ENCODE measurements around the gene KCND3.

The KCND3 gene

DNA sequence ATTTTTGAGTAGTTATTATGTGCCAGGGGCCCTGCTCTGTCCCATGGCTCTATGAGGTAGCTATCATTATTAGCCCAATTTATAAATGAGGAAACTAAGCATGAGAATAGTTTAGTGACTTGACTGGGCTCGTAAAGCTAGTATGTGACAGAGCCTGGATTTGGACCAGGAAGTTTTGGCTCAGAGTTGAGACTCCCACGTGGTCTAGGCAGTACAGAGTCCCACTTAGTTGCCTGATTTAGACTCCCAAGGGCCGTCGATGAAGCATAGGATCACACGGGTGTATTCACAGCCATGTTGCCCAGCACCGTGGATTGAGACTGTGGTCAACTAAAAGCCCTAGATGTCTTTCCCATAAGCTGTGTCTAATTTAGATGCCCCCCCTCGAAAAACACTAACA is 152.1 kb downstream of the KCND3 start:
- Mint-ChIP-seq H3K36me3 (ENCODE audit: insufficient read depth) (no peaks in the 10 kb centered on the region), H3K4me3 (no peak overlapping the region), H3K27ac (ENCODE audit: low read depth) (no peak overlapping the region), H3K9me3 (no peaks in the 10 kb centered on the region), H3K4me1 (no peaks in the 10 kb centered on the region), H3K27me3 (peaks cover 43% of the 10 kb centered on the region)
- DNase-seq (ENCODE audit: low spot score in 2 of 2): no peak
- no peak for ATAC-seq (replicated peaks; ENCODE audit: extremely low read depth, poor library complexity, severe bottlenecking)

DNA sequence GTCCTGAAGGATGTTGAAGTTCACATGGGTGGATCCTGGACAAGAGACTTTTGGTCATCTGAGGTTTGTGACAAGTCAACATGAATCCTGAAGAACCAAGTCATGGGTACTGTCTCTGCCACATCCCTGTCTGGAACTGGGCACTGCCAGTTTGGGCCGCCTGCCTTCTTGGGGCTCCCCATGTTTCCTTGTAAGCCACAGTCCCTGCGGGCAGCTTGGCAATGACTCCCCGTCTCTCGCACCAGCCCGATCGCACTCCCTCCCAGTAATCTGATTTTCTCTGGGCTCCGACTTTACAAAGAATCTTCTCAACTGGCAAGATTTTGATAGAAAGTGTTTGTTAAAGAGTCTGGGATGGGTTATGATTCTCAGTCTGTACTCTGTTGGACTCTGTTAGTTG is 153.4 kb downstream of the KCND3 start:
- H3K4me1 Mint-ChIP-seq: no peaks in the 10 kb centered on the region
- ATAC-seq (replicated peaks; ENCODE audit: extremely low read depth, poor library complexity, severe bottlenecking): no peak

DNA sequence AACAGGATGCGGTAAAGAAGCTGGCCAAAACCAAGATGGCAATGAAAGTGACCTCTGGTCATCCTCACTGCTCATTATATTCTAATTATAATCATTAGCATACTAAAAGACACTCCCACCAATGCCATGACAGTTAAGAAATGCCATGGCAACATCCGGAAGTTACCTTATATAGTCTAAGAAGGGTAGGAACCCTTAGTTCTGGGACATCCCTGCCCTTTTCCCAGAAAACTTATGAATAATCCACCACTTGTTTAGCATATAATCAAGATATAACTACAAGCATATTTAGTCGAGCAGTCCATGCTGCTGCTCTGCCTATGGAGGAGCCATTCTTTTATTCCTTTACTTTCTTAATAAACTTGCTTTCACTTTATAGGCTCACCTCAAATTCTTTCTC is 154.0 kb downstream of the KCND3 start:
- Mint-ChIP-seq H3K27ac (ENCODE audit: low read depth) (no peak overlapping the region), H3K4me1 (no peaks in the 10 kb centered on the region)

More for the DNA sequence above, 153.4 kb downstream of the KCND3 start:
- Mint-ChIP-seq H3K4me3 (no peak overlapping the region), H3K27ac (ENCODE audit: low read depth) (no peak overlapping the region), H3K36me3 (ENCODE audit: insufficient read depth) (no peaks in the 10 kb centered on the region), H3K27me3 (peaks cover 46% of the 10 kb centered on the region), H3K9me3 (no peaks in the 10 kb centered on the region)
- DNase-seq (ENCODE audit: low spot score in 2 of 2): no peak

DNA sequence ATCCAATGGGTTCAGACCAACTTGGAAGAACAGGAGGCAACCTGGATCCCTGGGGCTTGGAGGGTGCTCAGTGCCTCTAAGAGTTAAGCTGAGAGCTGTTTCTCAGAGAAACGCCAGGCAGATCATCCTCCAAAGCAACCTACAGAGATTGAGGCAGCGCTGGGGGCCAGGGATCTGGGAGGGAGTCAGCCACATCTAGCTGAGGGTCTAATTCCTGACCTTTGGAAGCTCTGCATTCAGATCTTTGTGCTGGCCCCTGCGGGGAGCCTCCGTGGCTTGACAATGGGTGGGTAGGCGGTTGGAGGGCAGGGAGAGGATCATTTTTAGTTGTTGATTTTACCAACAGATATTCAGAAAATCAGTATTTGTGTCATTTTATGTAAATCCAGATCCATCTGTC is 154.5 kb downstream of the KCND3 start:
- H3K36me3 Mint-ChIP-seq (ENCODE audit: insufficient read depth): no peaks in the 10 kb centered on the region
- H3K27me3 Mint-ChIP-seq: peaks cover 42% of the 10 kb centered on the region
- no peak for ATAC-seq (replicated peaks; ENCODE audit: extremely low read depth, poor library complexity, severe bottlenecking)
- no peak overlapping the region for H3K4me3 Mint-ChIP-seq
- no peaks in the 10 kb centered on the region for H3K9me3 Mint-ChIP-seq
- H3K4me1 Mint-ChIP-seq: no peaks in the 10 kb centered on the region
- no peak overlapping the region for H3K27ac Mint-ChIP-seq (ENCODE audit: low read depth)
- no peak for DNase-seq (ENCODE audit: low spot score in 2 of 2)

More for the DNA sequence above, 154.0 kb downstream of the KCND3 start:
- no peak for ATAC-seq (replicated peaks; ENCODE audit: extremely low read depth, poor library complexity, severe bottlenecking)
- Mint-ChIP-seq H3K9me3 (no peaks in the 10 kb centered on the region), H3K4me3 (no peak overlapping the region), H3K27me3 (peaks cover 42% of the 10 kb centered on the region), H3K36me3 (ENCODE audit: insufficient read depth) (no peaks in the 10 kb centered on the region)
- no peak for DNase-seq (ENCODE audit: low spot score in 2 of 2)

DNA sequence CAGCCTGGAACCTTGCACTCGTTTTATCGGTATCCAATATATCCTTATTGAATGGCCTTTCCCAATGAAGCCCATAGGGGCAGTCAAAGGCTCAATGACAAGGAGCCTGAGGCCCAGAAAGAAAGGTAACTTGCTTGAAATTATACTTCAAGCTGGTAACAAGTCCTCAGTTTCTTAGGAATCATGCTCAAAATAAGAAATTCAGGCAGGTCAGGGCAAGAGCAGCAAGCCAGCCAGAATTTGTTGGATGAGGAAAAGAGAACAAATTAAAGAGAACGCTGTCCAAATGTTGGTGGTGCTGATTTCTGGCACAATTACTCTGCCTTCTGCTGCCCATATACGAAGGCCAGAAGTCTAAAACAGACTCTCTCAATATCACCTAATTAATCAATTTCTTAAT is 156.1 kb downstream of the KCND3 start:
- DNase-seq (ENCODE audit: low spot score in 2 of 2) (no peak), ATAC-seq (replicated peaks; ENCODE audit: extremely low read depth, poor library complexity, severe bottlenecking) (no peak)
- no peaks in the 10 kb centered on the region for H3K9me3 Mint-ChIP-seq
- no peaks in the 10 kb centered on the region for H3K4me1 Mint-ChIP-seq
- H3K36me3 Mint-ChIP-seq (ENCODE audit: insufficient read depth): no peaks in the 10 kb centered on the region
- no peak overlapping the region for H3K4me3 Mint-ChIP-seq
- peaks cover 58% of the 10 kb centered on the region for H3K27me3 Mint-ChIP-seq
- no peak overlapping the region for H3K27ac Mint-ChIP-seq (ENCODE audit: low read depth)

DNA sequence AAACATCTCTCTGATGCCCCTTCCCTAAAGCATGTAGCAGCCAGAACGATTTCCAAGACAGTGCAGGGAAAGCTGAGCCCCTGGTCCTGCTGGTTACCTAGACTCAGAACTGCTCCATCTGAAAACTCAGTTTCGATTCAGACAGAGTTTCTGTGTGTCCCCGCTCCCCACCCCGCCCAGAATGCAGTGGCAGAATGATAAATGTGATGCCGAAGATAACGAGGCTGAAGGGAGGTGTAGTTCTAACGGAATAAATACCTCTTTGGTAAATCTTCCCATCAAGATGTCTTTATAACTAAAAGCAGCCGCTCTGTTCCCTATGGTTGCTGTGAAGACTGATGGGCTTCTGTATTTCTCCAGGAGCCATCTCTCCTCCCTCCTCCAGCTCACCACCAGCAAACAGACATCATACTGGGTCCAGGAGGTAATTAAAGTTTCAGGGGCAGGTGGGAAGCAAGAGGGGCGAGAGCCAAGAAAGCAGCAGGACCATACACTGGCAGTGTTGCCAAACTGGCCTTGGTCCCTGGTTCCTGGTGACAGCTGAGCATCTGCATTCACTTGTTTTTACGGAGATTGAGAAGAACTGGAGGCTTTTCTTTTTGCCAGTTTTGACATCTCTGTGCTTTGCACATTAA is 156.8 kb downstream of the KCND3 start:
- H3K27ac Mint-ChIP-seq (ENCODE audit: low read depth): no peak overlapping the region
- ATAC-seq (replicated peaks; ENCODE audit: extremely low read depth, poor library complexity, severe bottlenecking): no peak
- no peaks in the 10 kb centered on the region for H3K4me1 Mint-ChIP-seq
- peaks cover 61% of the 10 kb centered on the region for H3K27me3 Mint-ChIP-seq
- no peak for DNase-seq (ENCODE audit: low spot score in 2 of 2)
- no peaks in the 10 kb centered on the region for H3K36me3 Mint-ChIP-seq (ENCODE audit: insufficient read depth)
- no peaks in the 10 kb centered on the region for H3K9me3 Mint-ChIP-seq
- H3K4me3 Mint-ChIP-seq: no peak overlapping the region

DNA sequence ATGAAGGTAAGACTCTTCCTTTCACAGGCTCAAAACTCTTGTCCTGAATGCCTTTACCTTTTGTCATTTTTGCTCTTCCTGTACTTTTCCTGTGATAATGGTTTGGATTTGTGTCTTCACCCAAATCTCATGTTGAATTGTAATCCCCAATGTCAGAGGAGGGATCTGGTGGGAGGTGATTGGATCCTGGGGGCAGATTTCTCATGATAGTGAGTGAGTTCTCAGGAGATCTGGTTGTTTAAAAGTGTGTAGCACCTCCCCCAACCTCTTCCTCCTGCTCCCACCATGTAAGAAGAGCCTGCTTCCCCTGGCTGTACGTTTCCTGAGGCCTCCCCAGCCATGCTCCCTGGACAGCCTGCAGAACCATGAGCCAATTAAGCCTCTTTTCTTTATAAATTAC is 158.3 kb downstream of the KCND3 start:
- ATAC-seq (replicated peaks; ENCODE audit: extremely low read depth, poor library complexity, severe bottlenecking) (no peak), DNase-seq (ENCODE audit: low spot score in 2 of 2) (no peak)
- H3K36me3 Mint-ChIP-seq (ENCODE audit: insufficient read depth): no peaks in the 10 kb centered on the region
- H3K9me3 Mint-ChIP-seq: no peaks in the 10 kb centered on the region
- peaks cover 59% of the 10 kb centered on the region for H3K27me3 Mint-ChIP-seq
- no peaks in the 10 kb centered on the region for H3K4me1 Mint-ChIP-seq
- no peak overlapping the region for H3K4me3 Mint-ChIP-seq
- no peak overlapping the region for H3K27ac Mint-ChIP-seq (ENCODE audit: low read depth)

DNA sequence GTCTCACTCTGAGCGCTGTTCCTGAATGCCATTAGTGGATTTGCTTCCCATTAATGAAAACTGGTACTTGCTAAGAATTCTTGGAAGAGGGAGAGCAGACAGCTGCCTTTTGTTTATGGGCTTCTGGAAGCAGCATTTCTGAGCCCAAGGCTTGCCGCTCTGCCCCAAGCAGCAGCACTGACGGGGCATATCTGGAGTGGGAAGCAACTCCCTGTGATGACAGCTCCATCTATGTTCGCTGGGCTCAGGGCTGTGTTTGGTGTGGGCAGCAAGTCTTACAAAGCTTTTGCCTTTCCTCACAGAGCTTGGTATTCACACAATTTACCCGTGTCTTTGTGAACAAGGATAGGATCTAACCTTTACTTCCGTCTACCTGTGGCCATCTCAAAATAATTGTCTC is 161.5 kb downstream of the KCND3 start:
- Mint-ChIP-seq H3K27ac (ENCODE audit: low read depth) (no peak overlapping the region), H3K36me3 (ENCODE audit: insufficient read depth) (no peaks in the 10 kb centered on the region), H3K27me3 (peaks cover 81% of the 10 kb centered on the region), H3K9me3 (no peaks in the 10 kb centered on the region), H3K4me1 (no peaks in the 10 kb centered on the region), H3K4me3 (no peak overlapping the region)
- no peak for DNase-seq (ENCODE audit: low spot score in 2 of 2)
- no peak for ATAC-seq (replicated peaks; ENCODE audit: extremely low read depth, poor library complexity, severe bottlenecking)

DNA sequence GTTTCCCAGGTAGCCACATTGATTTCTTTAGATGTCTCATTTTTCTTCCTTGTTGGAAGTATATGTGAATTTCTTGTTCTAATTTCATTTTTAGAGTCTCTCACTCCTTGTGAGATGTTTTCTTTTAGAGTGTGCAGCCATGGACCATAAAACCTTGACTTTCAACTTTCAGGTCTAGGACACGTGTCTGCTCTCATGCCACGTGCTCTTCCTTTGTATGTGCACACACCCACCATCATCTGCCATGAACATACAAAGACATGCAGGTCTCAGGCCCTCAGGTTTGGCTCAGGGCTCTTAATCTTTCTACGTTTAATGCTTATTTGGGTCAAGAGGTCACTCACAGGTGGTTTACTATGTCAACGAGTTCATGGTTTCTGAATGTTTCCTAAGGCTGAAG is 163.2 kb downstream of the KCND3 start:
- peaks cover 71% of the 10 kb centered on the region for H3K27me3 Mint-ChIP-seq
- H3K9me3 Mint-ChIP-seq: no peaks in the 10 kb centered on the region
- ATAC-seq (replicated peaks; ENCODE audit: extremely low read depth, poor library complexity, severe bottlenecking) (no peak), DNase-seq (ENCODE audit: low spot score in 2 of 2) (no peak)
- H3K4me1 Mint-ChIP-seq: no peaks in the 10 kb centered on the region
- H3K27ac Mint-ChIP-seq (ENCODE audit: low read depth): no peak overlapping the region
- no peak overlapping the region for H3K4me3 Mint-ChIP-seq
- H3K36me3 Mint-ChIP-seq (ENCODE audit: insufficient read depth): no peaks in the 10 kb centered on the region

DNA sequence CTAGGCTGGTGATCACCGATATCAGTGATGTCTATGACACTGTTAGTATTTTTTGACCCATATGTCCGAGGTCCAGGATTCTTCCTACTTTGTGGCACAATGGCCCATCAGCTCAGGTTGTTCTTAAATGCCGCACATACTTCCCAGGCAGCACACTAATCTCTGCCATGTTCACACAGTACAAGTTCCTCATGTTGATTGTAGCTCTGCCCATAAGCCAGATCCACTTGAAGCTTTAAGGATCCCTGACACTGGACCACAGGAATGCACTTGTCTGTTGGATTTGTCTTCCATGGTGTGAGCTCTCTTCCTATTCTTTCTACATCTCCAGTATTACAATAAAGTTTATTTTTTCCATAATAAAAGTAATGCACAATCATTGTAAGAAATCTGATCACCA is 164.3 kb downstream of the KCND3 start:
- H3K27me3 Mint-ChIP-seq: peaks cover 74% of the 10 kb centered on the region
- no peak overlapping the region for H3K4me3 Mint-ChIP-seq
- no peak for DNase-seq (ENCODE audit: low spot score in 2 of 2)
- H3K4me1 Mint-ChIP-seq: no peaks in the 10 kb centered on the region
- H3K36me3 Mint-ChIP-seq (ENCODE audit: insufficient read depth): no peaks in the 10 kb centered on the region
- no peak for ATAC-seq (replicated peaks; ENCODE audit: extremely low read depth, poor library complexity, severe bottlenecking)
- no peak overlapping the region for H3K27ac Mint-ChIP-seq (ENCODE audit: low read depth)
- H3K9me3 Mint-ChIP-seq: no peaks in the 10 kb centered on the region

DNA sequence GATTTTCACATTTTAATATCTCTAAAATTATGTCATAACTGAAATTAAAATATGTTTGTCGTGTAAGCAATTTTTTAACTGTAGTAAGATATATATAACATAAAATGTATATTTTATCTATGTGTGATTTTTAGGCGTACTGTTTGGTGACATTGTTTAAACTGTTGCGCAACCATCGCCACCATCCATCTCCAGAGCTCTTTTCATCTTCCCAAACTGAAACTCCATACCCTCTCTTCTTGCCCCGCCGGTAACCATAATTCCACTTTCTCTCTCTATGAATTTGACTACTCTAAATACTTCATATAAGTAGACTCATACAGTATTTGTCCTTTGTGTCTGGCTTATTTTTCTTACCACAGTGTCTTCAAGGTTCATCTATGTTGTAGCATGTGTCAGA is 167.3 kb downstream of the KCND3 start:
- no peak overlapping the region for H3K4me3 Mint-ChIP-seq
- DNase-seq (ENCODE audit: low spot score in 2 of 2): no peak
- no peaks in the 10 kb centered on the region for H3K4me1 Mint-ChIP-seq
- H3K27me3 Mint-ChIP-seq: peaks cover 66% of the 10 kb centered on the region
- no peaks in the 10 kb centered on the region for H3K36me3 Mint-ChIP-seq (ENCODE audit: insufficient read depth)
- no peak overlapping the region for H3K27ac Mint-ChIP-seq (ENCODE audit: low read depth)
- no peak for ATAC-seq (replicated peaks; ENCODE audit: extremely low read depth, poor library complexity, severe bottlenecking)
- H3K9me3 Mint-ChIP-seq: no peaks in the 10 kb centered on the region

DNA sequence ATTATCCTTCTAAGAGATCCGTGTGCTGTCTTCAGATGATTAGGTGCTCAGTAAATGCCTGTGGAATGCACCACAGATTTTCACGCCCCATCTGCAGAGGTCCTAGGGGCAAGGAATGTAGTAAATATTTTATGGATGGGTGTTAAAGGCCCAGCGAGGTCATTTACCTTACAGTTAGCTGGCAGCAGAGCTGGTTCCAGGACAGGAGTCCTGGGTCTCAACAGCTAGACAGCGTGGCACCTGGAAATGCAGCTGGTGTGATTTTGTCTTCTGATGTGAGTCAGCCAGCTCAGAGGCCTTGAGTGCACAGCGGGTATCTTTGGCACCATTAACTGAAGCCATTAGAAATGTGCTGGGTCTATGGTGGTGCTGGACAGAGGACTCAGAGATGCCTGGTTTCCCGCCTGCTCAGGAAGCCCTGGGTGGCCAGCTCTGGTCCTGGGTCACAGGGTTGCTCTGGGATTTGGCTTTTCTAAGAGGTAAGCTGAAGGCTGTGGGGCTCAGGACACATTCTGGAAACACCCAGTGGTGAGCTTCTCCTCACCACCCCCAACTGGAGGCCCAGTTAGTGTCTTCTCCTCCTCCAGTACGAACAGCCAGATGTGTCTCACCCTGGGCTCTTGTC is 168.2 kb downstream of the KCND3 start:
- ATAC-seq (replicated peaks; ENCODE audit: extremely low read depth, poor library complexity, severe bottlenecking) (no peak), DNase-seq (ENCODE audit: low spot score in 2 of 2) (no peak)
- no peak overlapping the region for H3K27ac Mint-ChIP-seq (ENCODE audit: low read depth)
- no peaks in the 10 kb centered on the region for H3K4me1 Mint-ChIP-seq
- H3K36me3 Mint-ChIP-seq (ENCODE audit: insufficient read depth): no peaks in the 10 kb centered on the region
- no peak overlapping the region for H3K4me3 Mint-ChIP-seq
- no peaks in the 10 kb centered on the region for H3K9me3 Mint-ChIP-seq
- H3K27me3 Mint-ChIP-seq: peaks cover 57% of the 10 kb centered on the region

DNA sequence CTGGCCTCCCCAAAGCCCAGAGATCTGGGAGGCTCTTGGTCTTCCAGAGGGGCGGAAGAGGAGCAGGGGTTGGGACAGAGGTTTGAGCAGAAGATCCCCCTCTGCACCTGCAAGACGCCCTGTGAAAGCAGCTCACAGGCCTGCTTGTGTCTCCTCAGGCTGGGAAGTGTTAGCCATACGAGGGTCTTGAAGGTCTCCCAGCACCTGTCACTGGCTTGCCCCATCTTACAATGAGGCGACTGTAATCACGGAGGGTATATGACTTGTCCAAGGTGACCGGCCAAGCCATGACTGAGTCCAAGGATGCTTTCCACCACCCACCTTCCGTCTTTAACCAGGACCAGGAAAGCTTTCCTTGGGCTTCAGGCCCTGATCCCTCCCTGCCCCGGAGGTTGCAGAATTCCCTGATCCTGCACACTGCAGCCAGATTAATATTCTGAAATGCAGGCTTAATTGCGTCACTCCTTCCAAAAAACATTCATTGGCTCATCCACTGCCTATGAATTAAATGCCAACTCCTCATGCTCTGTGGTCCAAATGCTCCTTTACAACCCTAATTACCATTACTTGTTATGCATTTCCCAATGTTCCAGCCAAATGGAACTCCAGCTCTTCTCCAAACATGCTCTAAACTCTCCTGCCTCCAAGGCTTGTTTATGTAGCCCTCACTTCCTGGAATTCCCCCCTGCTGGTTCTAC is 169.8 kb downstream of the KCND3 start:
- Mint-ChIP-seq H3K9me3 (no peaks in the 10 kb centered on the region), H3K27me3 (peaks cover 45% of the 10 kb centered on the region), H3K4me3 (no peak overlapping the region)

More for the DNA sequence above, 169.8 kb downstream of the KCND3 start:
- no peak for DNase-seq (ENCODE audit: low spot score in 2 of 2)
- Mint-ChIP-seq H3K36me3 (ENCODE audit: insufficient read depth) (no peaks in the 10 kb centered on the region), H3K27ac (ENCODE audit: low read depth) (no peak overlapping the region), H3K4me1 (no peaks in the 10 kb centered on the region)
- ATAC-seq (replicated peaks; ENCODE audit: extremely low read depth, poor library complexity, severe bottlenecking): no peak
